Left lung (tissue), 10 donors: ENCODE data around the gene NR3C2. TPM values are rescaled to one million over a fixed set of nuclear protein-coding genes. Genes with fewer than 3 reads are reported as not detected.

ENCODE experiments used
- ATAC-seq: fragments of 200-7000 bp; cut with Tn5 transposase; one replicate; pipeline ENCODE4 v1.9.1; 2020; ENCODE audit warnings: moderate library complexity
- DNase-seq, 4 donors: peaks; one replicate each; pipeline ENCODE4 v3.0.0-alpha.2; 2013 to 2020
- H3K27ac ChIP-seq, 2 donors: fragments of 200-600 bp; sonication (generic) in 1 of 2; one replicate each; pipeline versions ENCODE4 v1.5.0 to v1.8.0; 2020 to 2021
- H3K27me3 ChIP-seq, 2 donors: fragments of 200-600 bp; sonication (generic) in 1 of 2; one replicate each; pipeline versions ENCODE4 v1.5.0 to v1.8.0; 2020 to 2021
- H3K36me3 ChIP-seq, 2 donors: fragments of 200-600 bp; sonication (generic) in 1 of 2; one replicate each; pipeline versions ENCODE4 v1.5.0 to v1.8.0; 2020 to 2021
- H3K4me1 ChIP-seq, 2 donors: fragments of 200-600 bp; one replicate each; pipeline ENCODE4 v1.8.0; 2021
- H3K4me3 ChIP-seq, 2 donors: fragments of 200-600 bp; sonication (generic) in 1 of 2; one replicate each; pipeline versions ENCODE4 v1.5.0 to v1.8.0; 2020 to 2021; ENCODE audit warnings: mild to moderate bottlenecking in 1 of 2
- H3K9me3 ChIP-seq, 2 donors: fragments of 200-600 bp; sonication (generic) in 1 of 2; one replicate each; pipeline versions ENCODE4 v1.5.0 to v1.8.0; 2020 to 2021
- intact Hi-C, 2 donors: fragments of 100-400 bp; cut with DNase I; formaldehyde crosslinking; loops; one replicate each; pipeline versions ENCODE4 v1.11.2 to v1.14.2; 2022
- polyA plus RNA-seq, 6 donors: library from polyadenylated mRNA; unstranded; fragments of 120-200 nt; gene quantifications; one replicate each; pipeline ENCODE4 v1.2.1, GENCODE V29; 2013; ENCODE audit not compliant: insufficient read length in 6 of 6
- total RNA-seq, 2 donors: library from RNA; stranded (reverse); fragmentation: NEBNext Ultra II Directional; extraction: Animal tissue kit (Norgen Biotek cat#: 25700); gene quantifications; one replicate each; pipeline ENCODE4 v1.2.1, GENCODE V29; 2021
- TF ChIP-seq, protein P1 (sequence below), 2 donors: fragments of 200-600 bp; sonication (generic) in 1 of 2; IDR thresholded peaks; one replicate each; pipeline versions ENCODE4 v1.5.0 to v1.8.0; 2021; ENCODE audit warnings: antibody characterized with exemption in 2 of 2
- donor health status: DM: no; HTN: yes; CAD: no.
- donor health status: DM: no; HTN: no; CAD: no.

The NR3C2 gene
- total and polyA plus RNA-seq, 8 donors = 13.1 to 25.0 (median 17.0) TPM

DNA sequence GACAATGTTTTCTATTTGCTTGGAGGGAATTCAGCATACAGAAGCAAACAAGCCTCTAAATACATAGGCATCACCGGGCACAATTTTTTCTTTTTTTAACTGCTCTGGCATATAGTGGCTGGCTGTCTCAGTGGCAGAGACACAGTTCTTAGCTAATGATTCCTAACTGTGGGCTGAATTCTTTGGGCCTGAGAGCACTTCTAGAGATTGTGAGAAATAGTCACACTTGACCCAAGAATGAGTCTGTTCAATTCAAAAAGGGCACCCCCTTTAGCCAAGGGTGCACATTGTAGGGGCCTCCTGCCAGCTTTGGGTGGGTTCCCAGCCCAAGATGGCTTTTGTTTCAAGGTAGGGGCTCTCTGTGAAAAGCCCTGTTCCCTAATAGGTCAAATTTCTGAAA, 364.6 kb downstream of the NR3C2 start:
- Histone ChIP-seq H3K27ac (no peak overlapping the region), H3K9me3 (peaks cover 0 to 16% of the 10 kb centered on the region in 2 donors), H3K4me3 (no peak overlapping the region), H3K36me3 (peaks cover 0 to 66% of the 10 kb centered on the region in 2 donors), H3K27me3 (no peaks in the 10 kb centered on the region), H3K4me1 (no peaks in the 10 kb centered on the region)
- intact Hi-C loops = no loop called here
- TF ChIP-seq, protein P1, sequence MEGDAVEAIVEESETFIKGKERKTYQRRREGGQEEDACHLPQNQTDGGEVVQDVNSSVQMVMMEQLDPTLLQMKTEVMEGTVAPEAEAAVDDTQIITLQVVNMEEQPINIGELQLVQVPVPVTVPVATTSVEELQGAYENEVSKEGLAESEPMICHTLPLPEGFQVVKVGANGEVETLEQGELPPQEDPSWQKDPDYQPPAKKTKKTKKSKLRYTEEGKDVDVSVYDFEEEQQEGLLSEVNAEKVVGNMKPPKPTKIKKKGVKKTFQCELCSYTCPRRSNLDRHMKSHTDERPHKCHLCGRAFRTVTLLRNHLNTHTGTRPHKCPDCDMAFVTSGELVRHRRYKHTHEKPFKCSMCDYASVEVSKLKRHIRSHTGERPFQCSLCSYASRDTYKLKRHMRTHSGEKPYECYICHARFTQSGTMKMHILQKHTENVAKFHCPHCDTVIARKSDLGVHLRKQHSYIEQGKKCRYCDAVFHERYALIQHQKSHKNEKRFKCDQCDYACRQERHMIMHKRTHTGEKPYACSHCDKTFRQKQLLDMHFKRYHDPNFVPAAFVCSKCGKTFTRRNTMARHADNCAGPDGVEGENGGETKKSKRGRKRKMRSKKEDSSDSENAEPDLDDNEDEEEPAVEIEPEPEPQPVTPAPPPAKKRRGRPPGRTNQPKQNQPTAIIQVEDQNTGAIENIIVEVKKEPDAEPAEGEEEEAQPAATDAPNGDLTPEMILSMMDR (IDR thresholded peaks at IDR 0.05) = no peak
- ATAC-seq = no peak
- DNase-seq = no peak

DNA sequence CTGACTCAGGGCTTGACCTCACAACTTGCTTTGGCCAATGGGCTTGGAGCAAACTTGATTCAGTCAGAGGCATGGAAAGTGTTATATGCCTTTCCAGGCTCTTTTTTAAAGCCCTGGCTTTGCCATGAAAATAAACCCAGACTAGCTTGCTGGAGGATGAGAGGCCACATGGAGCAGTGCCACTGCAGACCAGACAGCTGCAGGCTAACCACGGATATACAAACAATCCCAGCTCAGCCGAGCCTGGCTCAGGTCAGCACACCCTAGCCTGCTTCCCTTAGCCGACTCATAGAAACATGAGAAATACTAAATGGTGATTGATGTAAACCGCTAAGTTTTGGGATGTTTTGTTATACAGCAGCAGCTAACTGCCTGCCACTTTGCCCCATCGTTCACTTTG, 365.2 kb downstream of the NR3C2 start:
- no peak for ATAC-seq
- Histone ChIP-seq H3K27me3 (no peaks in the 10 kb centered on the region), H3K36me3 (peaks cover 0 to 70% of the 10 kb centered on the region in 2 donors)

DNA sequence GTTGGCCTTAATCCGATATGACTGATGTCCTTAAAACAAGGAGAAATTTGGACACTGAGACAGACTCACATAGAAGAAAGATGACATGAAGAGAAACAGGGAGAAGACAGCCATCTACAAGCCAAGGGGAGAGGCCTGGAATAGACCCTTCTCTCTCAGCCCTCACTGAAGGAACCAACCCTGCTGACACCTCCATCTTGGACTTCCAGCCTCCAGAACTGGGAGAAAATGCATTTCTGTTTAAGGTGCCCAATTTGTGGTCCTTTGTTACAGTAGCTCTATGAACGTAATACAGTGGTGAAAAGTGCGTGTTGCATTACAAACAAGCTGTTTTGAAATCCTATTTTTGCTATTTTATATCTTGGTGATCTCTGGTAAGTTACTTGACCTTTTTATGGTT, 366.8 kb downstream of the NR3C2 start:
- Histone ChIP-seq H3K4me1 (no peaks in the 10 kb centered on the region), H3K4me3 (no peak overlapping the region), H3K27me3 (no peaks in the 10 kb centered on the region), H3K9me3 (peaks cover 0 to 16% of the 10 kb centered on the region in 2 donors), H3K36me3 (peaks cover 0 to 57% of the 10 kb centered on the region in 2 donors), H3K27ac (no peak overlapping the region)
- TF ChIP-seq, protein P1 (IDR thresholded peaks at IDR 0.05) = no peak
- ATAC-seq (no peak), DNase-seq (no peak)
- intact Hi-C loops = no loop called here

More for the DNA sequence above, 365.2 kb downstream of the NR3C2 start:
- Histone ChIP-seq H3K9me3 (peaks cover 0 to 16% of the 10 kb centered on the region in 2 donors), H3K4me1 (no peaks in the 10 kb centered on the region), H3K27ac (no peak overlapping the region), H3K4me3 (no peak overlapping the region)
- intact Hi-C loops = no loop called here
- TF ChIP-seq, protein P1 (IDR thresholded peaks at IDR 0.05) = no peak
- no peak for DNase-seq

DNA sequence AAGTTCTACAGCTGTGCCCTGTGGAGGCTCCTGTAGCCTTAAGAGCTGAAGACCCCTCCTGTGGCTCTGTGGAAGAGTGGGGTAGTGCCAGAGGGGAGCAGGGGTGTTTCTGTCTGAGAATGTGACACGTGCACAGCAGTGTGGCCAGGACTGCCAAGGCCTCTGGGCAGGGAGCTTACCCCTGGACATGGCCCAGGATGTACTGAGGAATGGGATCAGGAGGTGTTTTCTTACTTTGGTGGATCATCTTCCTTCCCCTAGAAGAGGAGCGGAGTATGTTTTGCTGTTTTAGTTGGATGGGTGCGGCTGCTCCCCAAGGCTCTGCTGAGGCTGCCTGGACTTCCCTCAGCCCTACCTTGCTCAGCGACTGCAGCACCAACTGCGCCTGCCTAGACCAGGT, 367.8 kb downstream of the NR3C2 start:
- TF ChIP-seq, protein P1 (IDR thresholded peaks at IDR 0.05) = no peak
- Histone ChIP-seq H3K27ac (no peak overlapping the region), H3K27me3 (no peaks in the 10 kb centered on the region), H3K36me3 (peaks cover 0 to 48% of the 10 kb centered on the region in 2 donors), H3K4me1 (no peaks in the 10 kb centered on the region), H3K9me3 (peaks cover 0 to 16% of the 10 kb centered on the region in 2 donors), H3K4me3 (no peak overlapping the region)
- intact Hi-C loops = no loop called here
- DNase-seq (no peak), ATAC-seq (no peak)

DNA sequence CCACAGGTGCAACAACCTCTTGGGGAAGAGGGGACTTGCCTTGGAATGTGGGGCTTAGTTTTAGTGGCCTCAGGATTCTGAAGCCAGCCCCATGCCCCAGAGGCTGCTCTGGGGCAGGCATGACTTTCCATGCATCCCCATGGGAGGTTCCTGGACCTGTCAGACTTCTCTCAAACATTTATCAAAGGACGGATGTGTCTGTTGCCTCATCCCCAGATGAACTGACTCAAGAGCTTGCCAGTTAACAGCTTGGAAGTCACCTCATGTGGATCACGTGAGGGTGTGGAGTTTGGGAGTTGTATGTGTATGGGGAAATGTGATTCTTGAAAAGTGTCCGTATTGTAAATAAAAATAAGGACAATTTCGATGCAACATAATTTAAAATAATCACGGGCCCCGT, 368.9 kb downstream of the NR3C2 start:
- intact Hi-C loops = no loop called here
- peaks cover 0 to 46% of the 10 kb centered on the region in 2 donors for H3K36me3 ChIP-seq
- TF ChIP-seq, protein P1 (IDR thresholded peaks at IDR 0.05) = no peak
- DNase-seq = no peak
- H3K4me1 ChIP-seq = no peaks in the 10 kb centered on the region
- H3K27me3 ChIP-seq = no peaks in the 10 kb centered on the region
- peaks cover 0 to 16% of the 10 kb centered on the region in 2 donors for H3K9me3 ChIP-seq
- no peak overlapping the region for H3K4me3 ChIP-seq
- ATAC-seq = no peak
- no peak overlapping the region for H3K27ac ChIP-seq
